Esophagus squamous epithelium (tissue), 5 donors: ENCODE results near the gene CRTC3. TPM values are rescaled to one million over a fixed set of nuclear protein-coding genes. Genes with fewer than 3 reads are reported as not detected.
"Not testable (repeated sequence)": the region's sequence is repeated elsewhere in the genome, so short reads cannot be mapped to it uniquely, and the experiment has no call there.

Experiments
- DNase-seq: peaks from one replicate; lab custom pipeline; 2025; lab: John Stamatoyannopoulos, UW
- H3K27ac ChIP-seq, 4 donors: fragments of 200-600 bp; sonication (generic); one replicate each; pipeline ENCODE4 v1.5.1; 2016 to 2019; ENCODE audit warnings: mild to moderate bottlenecking in 1 of 4
- H3K27me3 ChIP-seq, 4 donors: fragments of 200-600 bp; sonication (generic); 1 replicate in 3 of 4; 2 replicates in 1 of 4; pipeline versions ENCODE4 v1.5.1 to v1.6.0; 2017 to 2021; ENCODE audit warnings: antibody characterized with exemption in 1 of 4
- H3K36me3 ChIP-seq, 3 donors: fragments of 200-600 bp; sonication (generic); one replicate each; pipeline ENCODE4 v1.5.1; 2016 to 2019
- H3K4me1 ChIP-seq, 3 donors: fragments of 200-600 bp; sonication (generic); one replicate each; pipeline ENCODE4 v1.5.1; 2017 to 2019
- H3K4me3 ChIP-seq, 4 donors: fragments of 200-600 bp; sonication (generic); 1 replicate in 3 of 4; 2 replicates in 1 of 4; pipeline ENCODE4 v1.5.1; 2016 to 2019; ENCODE audit warnings: mild to moderate bottlenecking in 2 of 4, moderate library complexity in 1 of 4
- H3K9me3 ChIP-seq, 3 donors: fragments of 200-600 bp; sonication (generic); one replicate each; pipeline ENCODE4 v1.5.1; 2016 to 2019
- CTCF ChIP-seq, 6 experiments: fragments of 450-650 bp in 4 of 6; fragments of 200-600 bp in 2 of 6; sonication (generic) in 2 of 6; IDR thresholded peaks; one replicate each; pipeline ENCODE4 v1.5.1; 2016 to 2019; ENCODE audit warnings: antibody characterized with exemption in 6 of 6, mild to moderate bottlenecking in 4 of 6, moderate library complexity in 4 of 6
- POLR2A ChIP-seq, 4 donors: fragments of 450-650 bp; IDR thresholded peaks; one replicate each; pipeline ENCODE4 v1.6.1; 2017; ENCODE audit warnings: antibody characterized with exemption in 4 of 4, mild to moderate bottlenecking in 4 of 4, moderate library complexity in 3 of 4
- WGBS, 2 donors: methylation state at CpG; one replicate each; pipeline ENCODE4 v1.1.5; 2018; 5-methylcytosine and 5-hydroxymethylcytosine counted together
- intact Hi-C: fragments of 100-400 bp; cut with DNase I; formaldehyde crosslinking; loops from one replicate; pipeline ENCODE4 v1.15.0; 2022
- total RNA-seq, 4 donors: library from RNA; depleted of rRNA; stranded (reverse); fragments of >200 nt; gene quantifications; one replicate each; pipeline ENCODE4 v1.1.0, GENCODE V29; 2016
- donor health status: DM: yes; HTN: yes; CAD: no.

CRTC3 gene
- total RNA-seq, 4 donors from 2014 or later = 10.0 to 33.0 (median 13.3) TPM

GRCh38 chr15:90501898-90502297, 27.8 kb upstream of the CRTC3 start:
- TF ChIP-seq CTCF (IDR thresholded peaks at IDR 0.05) = no peak
- no peak for TF ChIP-seq POLR2A (IDR thresholded peaks at IDR 0.05)
- Histone ChIP-seq H3K4me3 (no peak overlapping the region), H3K36me3 (peaks cover 11 to 64% (median 24%) of the 10 kb centered on the region in 3 donors), H3K9me3 (no peaks in the 10 kb centered on the region), H3K27me3 (no peaks in the 10 kb centered on the region), H3K4me1 (peaks cover 0 to 12% (median 0%) of the 10 kb centered on the region in 3 donors), H3K27ac (no peak overlapping the region)
- WGBS, 2 donors = 73 to 81% methylated on average over 4 of the region's 4 CpGs
- no peak for DNase-seq
- intact Hi-C loops = no loop called here

- DNase-seq, intact Hi-C loops, H3K9me3 ChIP-seq, H3K4me1 ChIP-seq, H3K36me3 ChIP-seq, H3K4me3 ChIP-seq, H3K27ac ChIP-seq, H3K27me3 ChIP-seq: not testable (repeated sequence)
- 80 to 97% methylated on average over 1 to 4 of the region's 29 CpGs for WGBS, 2 donors
These were observed 18.9 kb upstream of the CRTC3 start for GRCh38 chr15:90510781-90511180.

- H3K27ac ChIP-seq, H3K4me3 ChIP-seq, H3K27me3 ChIP-seq, DNase-seq, intact Hi-C loops, H3K36me3 ChIP-seq, H3K4me1 ChIP-seq, H3K9me3 ChIP-seq: not testable (repeated sequence)
- WGBS, 2 donors = 80 to 84% methylated on average over 6 to 11 of the region's 13 CpGs
These were observed 18.5 kb upstream of the CRTC3 start for GRCh38 chr15:90511211-90511618.

GRCh38 chr15:90512276-90512675, 17.4 kb upstream of the CRTC3 start:
- DNase-seq = no peak
- no peaks in the 10 kb centered on the region for H3K27me3 ChIP-seq
- no peaks in the 10 kb centered on the region for H3K9me3 ChIP-seq
- intact Hi-C loops = no loop called here
- no peaks in the 10 kb centered on the region for H3K4me1 ChIP-seq
- H3K36me3 ChIP-seq = no peaks in the 10 kb centered on the region
- WGBS, 2 donors = 52 to 67% methylated on average over 2 of the region's 2 CpGs
- no peak overlapping the region for H3K27ac ChIP-seq
- TF ChIP-seq POLR2A (IDR thresholded peaks at IDR 0.05) (no peak), CTCF (IDR thresholded peaks at IDR 0.05) (no peak)
- H3K4me3 ChIP-seq = no peak overlapping the region

- H3K27ac ChIP-seq = no peak overlapping the region
- DNase-seq = no peak
- no peaks in the 10 kb centered on the region for H3K4me1 ChIP-seq
- no peak overlapping the region for H3K4me3 ChIP-seq
- 75 to 85% methylated on average over 3 of the region's 3 CpGs for WGBS, 2 donors
- H3K36me3 ChIP-seq = no peaks in the 10 kb centered on the region
- H3K9me3 ChIP-seq = no peaks in the 10 kb centered on the region
- intact Hi-C loops = no loop called here
- TF ChIP-seq POLR2A (IDR thresholded peaks at IDR 0.05) (no peak), CTCF (IDR thresholded peaks at IDR 0.05) (no peak)
- H3K27me3 ChIP-seq = no peaks in the 10 kb centered on the region
These were observed 16.7 kb upstream of the CRTC3 start for GRCh38 chr15:90512981-90513380.

- Histone ChIP-seq H3K9me3 (no peaks in the 10 kb centered on the region), H3K4me1 (no peaks in the 10 kb centered on the region), H3K27me3 (no peaks in the 10 kb centered on the region), H3K27ac (no peak overlapping the region), H3K4me3 (no peak overlapping the region), H3K36me3 (no peaks in the 10 kb centered on the region)
- DNase-seq = no peak
- no peak for TF ChIP-seq POLR2A (IDR thresholded peaks at IDR 0.05)
- TF ChIP-seq CTCF (IDR thresholded peaks at IDR 0.05) = no peak
- intact Hi-C loops = no loop called here
- 72 to 83% methylated on average over 2 of the region's 2 CpGs for WGBS, 2 donors
These were observed 16.3 kb upstream of the CRTC3 start for GRCh38 chr15:90513448-90513847.

- H3K4me3 ChIP-seq, intact Hi-C loops, H3K27me3 ChIP-seq, H3K36me3 ChIP-seq, DNase-seq, H3K27ac ChIP-seq, H3K9me3 ChIP-seq, H3K4me1 ChIP-seq: not testable (repeated sequence)
- WGBS, 2 donors = 72 to 73% methylated on average over 2 of the region's 2 CpGs
These were observed 15.8 kb upstream of the CRTC3 start for GRCh38 chr15:90513893-90514292.
